Type B pancreatic cell (in vitro differentiated cells): ENCODE data around the gene CEACAM3. TPM values are rescaled to one million over a fixed set of nuclear protein-coding genes. Genes with fewer than 3 reads are reported as not detected.

Source experiments
- DNase-seq: peaks from one replicate; pipeline ENCODE4 v3.0.0; 2021; ENCODE audit warnings: mixed read lengths; ENCODE audit not compliant: unreplicated experiment; ENCODE audit errors: extremely low spot score
- H3K27ac Mint-ChIP-seq: 2 replicates; pipeline ENCODE4 v1.8.0; 2021; ENCODE audit warnings: mild to moderate bottlenecking, mixed read lengths
- H3K27me3 Mint-ChIP-seq: 2 replicates; pipeline ENCODE4 v1.8.0; 2021; ENCODE audit warnings: mixed read lengths
- H3K36me3 Mint-ChIP-seq: 2 replicates; pipeline ENCODE4 v1.8.0; 2021; ENCODE audit warnings: mixed read lengths
- H3K4me1 Mint-ChIP-seq: one replicate; pipeline ENCODE4 v1.8.0; 2021; ENCODE audit warnings: mixed read lengths; ENCODE audit not compliant: unreplicated experiment
- H3K4me3 Mint-ChIP-seq: 2 replicates; pipeline ENCODE4 v1.8.0; 2021; ENCODE audit warnings: mild to moderate bottlenecking, mixed read lengths
- H3K9me3 Mint-ChIP-seq: 2 replicates; pipeline ENCODE4 v1.8.0; 2021; ENCODE audit warnings: mixed read lengths
- total RNA-seq: library from RNA; stranded (reverse); gene quantifications from 2 replicates; pipeline ENCODE4 v1.2.1, GENCODE V29; 2021; ENCODE audit warnings: low replicate concordance
- TF ChIP-seq, protein P1 (sequence below): fragments of 200-600 bp; sonication (generic); conservative IDR thresholded peaks from 2 replicates; pipeline ENCODE4 v1.5.0; 2021; ENCODE audit warnings: antibody characterized with exemption, mild to moderate bottlenecking

Gene CEACAM3
- total RNA-seq, 1 donor from 2014 or later, result not detected

DNA sequence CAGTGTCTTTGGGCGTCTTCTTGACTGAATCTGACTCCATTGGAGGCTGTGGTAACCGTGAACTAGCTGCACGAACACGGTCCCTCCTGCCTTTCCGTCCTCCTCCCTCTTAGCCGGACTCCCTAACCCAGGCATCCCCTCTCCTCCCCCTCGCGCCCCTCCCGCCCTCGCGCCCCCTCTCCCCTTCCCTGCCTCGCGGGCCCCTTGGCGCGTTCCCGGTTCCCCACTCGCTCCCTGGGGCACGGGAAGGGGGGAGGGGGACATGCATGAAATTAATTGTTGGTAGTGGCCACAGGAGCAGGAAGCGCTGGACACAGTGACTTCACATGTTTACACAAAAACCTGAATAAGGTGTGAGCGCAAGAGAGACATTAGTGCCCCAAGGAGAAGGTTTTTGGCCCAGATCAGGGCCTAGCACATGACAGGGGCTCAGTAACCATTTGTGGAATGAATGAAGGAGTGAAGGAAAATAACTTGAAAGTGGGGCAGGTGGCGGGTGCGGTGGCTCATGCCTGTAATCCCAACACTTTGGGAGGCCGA, 48.7 kb downstream of the CEACAM3 start:
- H3K27me3 Mint-ChIP-seq, result peaks cover 31% of the 10 kb centered on the region

DNA sequence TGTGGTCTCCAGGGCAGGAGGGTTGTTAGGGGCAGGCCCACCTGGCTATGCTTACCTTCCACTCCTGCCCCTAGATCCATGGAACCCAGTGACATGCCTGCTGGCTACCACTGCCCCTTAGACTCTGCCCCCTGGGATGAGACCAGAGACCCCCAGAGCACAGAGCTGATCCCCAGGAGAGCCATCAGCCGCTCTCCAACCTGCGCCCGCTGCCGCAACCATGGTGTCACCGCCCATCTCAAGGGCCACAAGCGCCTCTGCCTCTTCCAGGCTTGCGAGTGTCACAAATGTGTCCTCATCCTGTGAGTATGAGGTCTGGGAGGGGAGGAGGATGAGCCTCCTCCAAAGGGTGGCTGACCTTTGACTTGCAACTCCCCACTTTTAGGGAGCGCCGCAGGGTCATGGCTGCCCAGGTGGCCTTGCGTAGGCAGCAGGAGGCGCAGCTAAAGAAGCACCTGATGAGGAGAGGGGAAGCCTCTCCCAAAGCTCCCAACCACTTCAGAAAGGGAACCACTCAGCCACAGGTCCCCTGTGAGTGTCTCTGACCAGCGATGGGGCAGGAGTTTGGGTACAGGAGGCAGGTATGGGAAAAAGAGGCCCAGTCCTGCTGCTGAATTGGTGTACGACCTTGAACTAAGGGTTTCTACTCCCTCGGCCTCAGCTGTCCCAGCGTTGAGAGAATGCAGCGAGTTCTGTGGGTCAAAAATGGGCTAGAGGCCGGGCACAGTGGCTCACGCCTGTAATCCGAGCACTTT, 51.1 kb downstream of the CEACAM3 start:
- Mint-ChIP-seq H3K4me1 (no peaks in the 10 kb centered on the region), H3K27ac (no peak overlapping the region), H3K9me3 (peaks cover 4% of the 10 kb centered on the region), H3K4me3 (no peak overlapping the region), H3K36me3 (no peaks in the 10 kb centered on the region), H3K27me3 (peaks cover 53% of the 10 kb centered on the region)
- TF ChIP-seq, protein P1, sequence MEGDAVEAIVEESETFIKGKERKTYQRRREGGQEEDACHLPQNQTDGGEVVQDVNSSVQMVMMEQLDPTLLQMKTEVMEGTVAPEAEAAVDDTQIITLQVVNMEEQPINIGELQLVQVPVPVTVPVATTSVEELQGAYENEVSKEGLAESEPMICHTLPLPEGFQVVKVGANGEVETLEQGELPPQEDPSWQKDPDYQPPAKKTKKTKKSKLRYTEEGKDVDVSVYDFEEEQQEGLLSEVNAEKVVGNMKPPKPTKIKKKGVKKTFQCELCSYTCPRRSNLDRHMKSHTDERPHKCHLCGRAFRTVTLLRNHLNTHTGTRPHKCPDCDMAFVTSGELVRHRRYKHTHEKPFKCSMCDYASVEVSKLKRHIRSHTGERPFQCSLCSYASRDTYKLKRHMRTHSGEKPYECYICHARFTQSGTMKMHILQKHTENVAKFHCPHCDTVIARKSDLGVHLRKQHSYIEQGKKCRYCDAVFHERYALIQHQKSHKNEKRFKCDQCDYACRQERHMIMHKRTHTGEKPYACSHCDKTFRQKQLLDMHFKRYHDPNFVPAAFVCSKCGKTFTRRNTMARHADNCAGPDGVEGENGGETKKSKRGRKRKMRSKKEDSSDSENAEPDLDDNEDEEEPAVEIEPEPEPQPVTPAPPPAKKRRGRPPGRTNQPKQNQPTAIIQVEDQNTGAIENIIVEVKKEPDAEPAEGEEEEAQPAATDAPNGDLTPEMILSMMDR, result no peak
- DNase-seq, result no peak

More for the DNA sequence above, 48.7 kb downstream of the CEACAM3 start:
- TF ChIP-seq, protein P1, result no peak
- no peaks in the 10 kb centered on the region for H3K4me1 Mint-ChIP-seq
- DNase-seq, result no peak
- H3K27ac Mint-ChIP-seq, result no peak overlapping the region
- H3K4me3 Mint-ChIP-seq, result no peak overlapping the region
- peaks cover 4% of the 10 kb centered on the region for H3K9me3 Mint-ChIP-seq
- no peaks in the 10 kb centered on the region for H3K36me3 Mint-ChIP-seq

DNA sequence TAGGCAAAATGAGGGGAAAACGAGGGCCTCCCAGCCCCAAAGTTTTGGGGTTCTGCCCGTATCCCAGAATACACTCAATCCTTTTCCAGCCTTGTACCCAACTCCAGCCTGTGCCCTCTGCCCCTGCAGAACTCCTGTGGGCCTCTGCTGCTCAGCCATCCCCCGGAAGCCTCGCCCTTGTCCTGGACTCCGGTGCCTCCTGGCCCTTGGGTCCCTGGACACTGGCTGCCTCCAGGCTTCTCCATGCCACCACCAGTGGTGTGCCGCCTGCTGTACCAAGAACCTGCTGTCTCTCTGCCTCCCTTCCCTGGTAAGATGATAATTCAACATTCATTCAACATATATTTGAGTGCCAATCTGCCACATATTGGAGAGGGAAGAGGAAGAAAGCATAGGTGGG, 52.3 kb downstream of the CEACAM3 start:
- no peak overlapping the region for H3K27ac Mint-ChIP-seq
- TF ChIP-seq, protein P1, result no peak
- no peaks in the 10 kb centered on the region for H3K36me3 Mint-ChIP-seq
- H3K9me3 Mint-ChIP-seq, result peaks cover 4% of the 10 kb centered on the region
- no peak overlapping the region for H3K4me3 Mint-ChIP-seq
- H3K4me1 Mint-ChIP-seq, result no peaks in the 10 kb centered on the region
- no peak for DNase-seq
- H3K27me3 Mint-ChIP-seq, result peaks cover 57% of the 10 kb centered on the region

DNA sequence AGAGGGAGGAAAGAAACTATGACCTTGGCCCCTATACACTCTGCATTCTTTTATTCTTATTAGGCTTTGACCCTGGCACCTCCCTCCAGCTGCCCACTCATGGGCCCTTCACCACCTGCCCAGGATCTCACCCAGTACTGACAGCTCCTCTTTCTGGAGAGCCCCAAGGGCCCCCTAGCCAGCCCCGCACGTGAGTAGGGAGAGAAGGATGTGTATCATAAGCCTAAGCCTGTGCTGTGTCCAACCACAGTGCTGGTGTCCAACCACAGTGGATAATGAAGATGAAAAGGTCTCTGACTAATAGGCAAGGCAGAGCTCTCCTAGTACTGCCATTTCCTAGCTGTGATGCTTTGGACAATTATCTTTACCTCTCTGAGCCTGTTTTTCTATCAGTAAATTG, 52.7 kb downstream of the CEACAM3 start:
- H3K36me3 Mint-ChIP-seq, result no peaks in the 10 kb centered on the region
- H3K27ac Mint-ChIP-seq, result no peak overlapping the region
- H3K4me3 Mint-ChIP-seq, result no peak overlapping the region
- H3K4me1 Mint-ChIP-seq, result no peaks in the 10 kb centered on the region
- peaks cover 4% of the 10 kb centered on the region for H3K9me3 Mint-ChIP-seq
- peaks cover 58% of the 10 kb centered on the region for H3K27me3 Mint-ChIP-seq
- no peak for DNase-seq
- TF ChIP-seq, protein P1, result no peak

DNA sequence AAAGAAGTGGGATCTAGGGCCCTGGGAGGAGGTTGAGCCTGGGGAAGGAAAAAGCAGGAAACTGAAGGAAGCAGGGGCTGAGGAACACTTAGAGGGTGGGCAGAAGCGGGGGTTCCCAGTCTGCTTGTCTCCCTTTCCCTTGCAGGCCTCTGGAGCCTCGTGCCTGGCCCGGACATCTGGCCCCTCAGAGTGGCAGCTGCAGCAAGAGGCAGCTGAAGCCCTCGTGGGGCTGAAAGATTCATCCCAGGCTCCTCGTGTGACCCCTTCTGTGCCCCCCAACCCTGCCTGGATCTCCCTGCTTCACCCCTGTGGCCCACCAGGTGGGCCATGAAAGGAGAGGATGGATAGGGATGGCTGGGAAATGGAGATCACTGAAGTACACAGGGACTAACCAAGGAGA, 54.0 kb downstream of the CEACAM3 start:
- TF ChIP-seq, protein P1, result no peak
- H3K36me3 Mint-ChIP-seq, result no peaks in the 10 kb centered on the region
- peaks cover 70% of the 10 kb centered on the region for H3K27me3 Mint-ChIP-seq
- H3K4me3 Mint-ChIP-seq, result no peak overlapping the region
- H3K4me1 Mint-ChIP-seq, result no peaks in the 10 kb centered on the region
- peaks cover 4% of the 10 kb centered on the region for H3K9me3 Mint-ChIP-seq
- no peak for DNase-seq
- H3K27ac Mint-ChIP-seq, result no peak overlapping the region
